A549 (cell line): ENCODE measurements around the gene GPSM1.

Source experiments
- ESRRA ChIP-seq: fragments of 150-350 bp; IDR thresholded peaks from 2 replicates; pipeline ENCODE4 v1.6.1; 2014; ENCODE audit warnings: mild to moderate bottlenecking, low read length, borderline replicate concordance
- MYC ChIP-seq: IDR thresholded peaks from 2 replicates; pipeline ENCODE4 v1.6.1; 2012; ENCODE audit warnings: mild to moderate bottlenecking, inconsistent platforms, low read length, improper control_type of control experiment, borderline replicate concordance
- POLR2A ChIP-seq: IDR thresholded peaks from 2 replicates; pipeline ENCODE4 v1.6.1; 2012; ENCODE audit warnings: mild to moderate bottlenecking, low read length
- TF ChIP-seq, protein P1 (sequence below): fragments of >200 bp; sonication (Bioruptor Twin); formaldehyde crosslinking; IDR thresholded peaks from 3 replicates; pipeline ENCODE4 v1.5.1; 2016
- TF ChIP-seq, protein P2 (sequence below): fragments of 200-600 bp; sonication (generic); IDR thresholded peaks from 2 replicates; pipeline ENCODE4 v1.6.1; 2016; ENCODE audit warnings: antibody characterized with exemption, mild to moderate bottlenecking, moderate library complexity
- TF ChIP-seq, protein P3 (sequence below): fragments of >200 bp; sonication (Bioruptor Twin); formaldehyde crosslinking; IDR thresholded peaks from 3 replicates; pipeline ENCODE4 v1.6.1; 2016

DNA sequence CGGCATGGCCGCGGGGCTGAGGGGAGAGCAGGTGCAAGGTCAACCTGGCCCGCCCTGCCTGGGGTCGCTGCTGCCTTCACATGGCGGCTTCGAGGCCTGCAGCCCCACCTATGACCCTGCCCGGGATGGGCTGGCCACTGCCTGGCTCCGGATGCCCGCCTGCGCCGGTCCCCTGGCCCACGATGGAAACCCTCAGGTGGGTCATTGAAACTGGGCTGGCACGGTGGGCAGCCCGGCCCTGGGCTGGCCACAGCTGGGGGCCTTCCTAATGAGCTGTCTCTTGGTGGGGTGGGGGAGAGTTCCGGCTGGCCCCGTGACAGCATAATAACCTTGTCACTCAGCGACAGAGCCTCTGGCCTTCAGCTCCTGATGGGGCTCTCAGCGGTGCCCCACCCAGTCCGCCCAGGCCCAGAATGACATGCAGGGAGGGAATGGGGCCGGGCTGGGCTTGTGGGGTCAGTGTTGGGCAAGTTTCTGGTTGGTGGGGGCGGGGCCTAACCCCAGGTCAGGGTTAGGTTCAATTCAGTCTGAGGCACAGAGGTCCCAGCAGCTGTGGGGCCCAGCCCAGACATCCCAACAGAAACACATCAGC, 23.4 kb upstream of the GPSM1 start, which contains the start of gene CCDC187:
- TF ChIP-seq POLR2A (no peak), ESRRA (no peak), MYC (no peak)
- TF ChIP-seq, protein P1, sequence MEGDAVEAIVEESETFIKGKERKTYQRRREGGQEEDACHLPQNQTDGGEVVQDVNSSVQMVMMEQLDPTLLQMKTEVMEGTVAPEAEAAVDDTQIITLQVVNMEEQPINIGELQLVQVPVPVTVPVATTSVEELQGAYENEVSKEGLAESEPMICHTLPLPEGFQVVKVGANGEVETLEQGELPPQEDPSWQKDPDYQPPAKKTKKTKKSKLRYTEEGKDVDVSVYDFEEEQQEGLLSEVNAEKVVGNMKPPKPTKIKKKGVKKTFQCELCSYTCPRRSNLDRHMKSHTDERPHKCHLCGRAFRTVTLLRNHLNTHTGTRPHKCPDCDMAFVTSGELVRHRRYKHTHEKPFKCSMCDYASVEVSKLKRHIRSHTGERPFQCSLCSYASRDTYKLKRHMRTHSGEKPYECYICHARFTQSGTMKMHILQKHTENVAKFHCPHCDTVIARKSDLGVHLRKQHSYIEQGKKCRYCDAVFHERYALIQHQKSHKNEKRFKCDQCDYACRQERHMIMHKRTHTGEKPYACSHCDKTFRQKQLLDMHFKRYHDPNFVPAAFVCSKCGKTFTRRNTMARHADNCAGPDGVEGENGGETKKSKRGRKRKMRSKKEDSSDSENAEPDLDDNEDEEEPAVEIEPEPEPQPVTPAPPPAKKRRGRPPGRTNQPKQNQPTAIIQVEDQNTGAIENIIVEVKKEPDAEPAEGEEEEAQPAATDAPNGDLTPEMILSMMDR, result no peak
- TF ChIP-seq, protein P2, sequence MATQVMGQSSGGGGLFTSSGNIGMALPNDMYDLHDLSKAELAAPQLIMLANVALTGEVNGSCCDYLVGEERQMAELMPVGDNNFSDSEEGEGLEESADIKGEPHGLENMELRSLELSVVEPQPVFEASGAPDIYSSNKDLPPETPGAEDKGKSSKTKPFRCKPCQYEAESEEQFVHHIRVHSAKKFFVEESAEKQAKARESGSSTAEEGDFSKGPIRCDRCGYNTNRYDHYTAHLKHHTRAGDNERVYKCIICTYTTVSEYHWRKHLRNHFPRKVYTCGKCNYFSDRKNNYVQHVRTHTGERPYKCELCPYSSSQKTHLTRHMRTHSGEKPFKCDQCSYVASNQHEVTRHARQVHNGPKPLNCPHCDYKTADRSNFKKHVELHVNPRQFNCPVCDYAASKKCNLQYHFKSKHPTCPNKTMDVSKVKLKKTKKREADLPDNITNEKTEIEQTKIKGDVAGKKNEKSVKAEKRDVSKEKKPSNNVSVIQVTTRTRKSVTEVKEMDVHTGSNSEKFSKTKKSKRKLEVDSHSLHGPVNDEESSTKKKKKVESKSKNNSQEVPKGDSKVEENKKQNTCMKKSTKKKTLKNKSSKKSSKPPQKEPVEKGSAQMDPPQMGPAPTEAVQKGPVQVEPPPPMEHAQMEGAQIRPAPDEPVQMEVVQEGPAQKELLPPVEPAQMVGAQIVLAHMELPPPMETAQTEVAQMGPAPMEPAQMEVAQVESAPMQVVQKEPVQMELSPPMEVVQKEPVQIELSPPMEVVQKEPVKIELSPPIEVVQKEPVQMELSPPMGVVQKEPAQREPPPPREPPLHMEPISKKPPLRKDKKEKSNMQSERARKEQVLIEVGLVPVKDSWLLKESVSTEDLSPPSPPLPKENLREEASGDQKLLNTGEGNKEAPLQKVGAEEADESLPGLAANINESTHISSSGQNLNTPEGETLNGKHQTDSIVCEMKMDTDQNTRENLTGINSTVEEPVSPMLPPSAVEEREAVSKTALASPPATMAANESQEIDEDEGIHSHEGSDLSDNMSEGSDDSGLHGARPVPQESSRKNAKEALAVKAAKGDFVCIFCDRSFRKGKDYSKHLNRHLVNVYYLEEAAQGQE, result no peak
- TF ChIP-seq, protein P3, sequence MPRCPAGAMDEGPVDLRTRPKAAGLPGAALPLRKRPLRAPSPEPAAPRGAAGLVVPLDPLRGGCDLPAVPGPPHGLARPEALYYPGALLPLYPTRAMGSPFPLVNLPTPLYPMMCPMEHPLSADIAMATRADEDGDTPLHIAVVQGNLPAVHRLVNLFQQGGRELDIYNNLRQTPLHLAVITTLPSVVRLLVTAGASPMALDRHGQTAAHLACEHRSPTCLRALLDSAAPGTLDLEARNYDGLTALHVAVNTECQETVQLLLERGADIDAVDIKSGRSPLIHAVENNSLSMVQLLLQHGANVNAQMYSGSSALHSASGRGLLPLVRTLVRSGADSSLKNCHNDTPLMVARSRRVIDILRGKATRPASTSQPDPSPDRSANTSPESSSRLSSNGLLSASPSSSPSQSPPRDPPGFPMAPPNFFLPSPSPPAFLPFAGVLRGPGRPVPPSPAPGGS, result no peak
